ENCODE results near the gene AGAP1.

DNA sequence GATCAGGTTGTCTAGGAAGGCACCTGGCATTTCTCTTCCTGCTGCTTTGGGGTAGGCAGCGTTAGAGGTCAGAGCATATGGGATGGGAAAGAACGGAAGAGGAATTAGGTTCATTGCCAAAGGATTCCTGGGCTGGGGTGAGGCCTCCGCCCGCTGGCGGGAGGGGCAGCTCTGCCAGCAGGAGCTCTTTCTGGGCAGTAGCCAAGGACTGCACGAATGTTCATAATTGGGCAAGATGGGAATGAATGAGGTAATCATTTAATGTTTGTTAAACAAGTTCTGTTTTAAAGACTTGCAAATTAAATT is 253.9 kb downstream of the AGAP1 start:
- TF ChIP-seq EZH2 (IDR thresholded peaks at IDR 0.05; ENCODE audit: borderline replicate concordance, insufficient read depth, low read length, poor library complexity, severe bottlenecking) (no peak), POLR2AphosphoS5 (IDR thresholded peaks at IDR 0.05) (no peak), MXI1 (conservative IDR thresholded peaks at IDR 0.05; ENCODE audit: poor library complexity, severe bottlenecking) (no peak)
- TF ChIP-seq, protein P1, sequence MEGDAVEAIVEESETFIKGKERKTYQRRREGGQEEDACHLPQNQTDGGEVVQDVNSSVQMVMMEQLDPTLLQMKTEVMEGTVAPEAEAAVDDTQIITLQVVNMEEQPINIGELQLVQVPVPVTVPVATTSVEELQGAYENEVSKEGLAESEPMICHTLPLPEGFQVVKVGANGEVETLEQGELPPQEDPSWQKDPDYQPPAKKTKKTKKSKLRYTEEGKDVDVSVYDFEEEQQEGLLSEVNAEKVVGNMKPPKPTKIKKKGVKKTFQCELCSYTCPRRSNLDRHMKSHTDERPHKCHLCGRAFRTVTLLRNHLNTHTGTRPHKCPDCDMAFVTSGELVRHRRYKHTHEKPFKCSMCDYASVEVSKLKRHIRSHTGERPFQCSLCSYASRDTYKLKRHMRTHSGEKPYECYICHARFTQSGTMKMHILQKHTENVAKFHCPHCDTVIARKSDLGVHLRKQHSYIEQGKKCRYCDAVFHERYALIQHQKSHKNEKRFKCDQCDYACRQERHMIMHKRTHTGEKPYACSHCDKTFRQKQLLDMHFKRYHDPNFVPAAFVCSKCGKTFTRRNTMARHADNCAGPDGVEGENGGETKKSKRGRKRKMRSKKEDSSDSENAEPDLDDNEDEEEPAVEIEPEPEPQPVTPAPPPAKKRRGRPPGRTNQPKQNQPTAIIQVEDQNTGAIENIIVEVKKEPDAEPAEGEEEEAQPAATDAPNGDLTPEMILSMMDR (IDR thresholded peaks at IDR 0.05; ENCODE audit: poor library complexity, severe bottlenecking): no peak

Data from neural cell (in vitro differentiated cells).